Trophoblast cell (in vitro differentiated cells and primary cell): ENCODE results near the gene ANP32E.
A peak's percentile ranks its signal among the peaks of the same experiment; 100 is the strongest.

Experiments
- DNase-seq, 2 donors: peaks; one replicate each; pipeline ENCODE4 v3.0.0-alpha.2; 2016
- H2AFZ ChIP-seq: 2 replicates; pipeline ENCODE4 v1.6.1; 2013; ENCODE audit warnings: low read length, moderate library complexity, mild to moderate bottlenecking; ENCODE audit not compliant: insufficient read depth, poor library complexity
- H2AK5ac ChIP-seq: 2 replicates; pipeline ENCODE4 v1.6.1; 2013; ENCODE audit warnings: mild to moderate bottlenecking, low read length
- H2BK120ac ChIP-seq: 2 replicates; pipeline ENCODE4 v1.6.1; 2013; ENCODE audit warnings: low read length, mild to moderate bottlenecking, moderate library complexity; ENCODE audit not compliant: insufficient read depth, poor library complexity
- H2BK12ac ChIP-seq: 2 replicates; pipeline ENCODE4 v1.6.1; 2013; ENCODE audit warnings: mild to moderate bottlenecking, low read length, moderate library complexity
- H2BK5ac ChIP-seq: 2 replicates; pipeline ENCODE4 v1.6.1; 2013; ENCODE audit warnings: low read length, low read depth, moderate library complexity, mild to moderate bottlenecking; ENCODE audit not compliant: poor library complexity
- H3K14ac ChIP-seq: 2 replicates; pipeline ENCODE4 v1.6.1; 2013; ENCODE audit warnings: mild to moderate bottlenecking, low read length
- H3K18ac ChIP-seq: 2 replicates; pipeline ENCODE4 v1.6.1; 2013; ENCODE audit warnings: mild to moderate bottlenecking, low read length
- H3K23ac ChIP-seq: 2 replicates; pipeline ENCODE4 v1.6.1; 2013; ENCODE audit warnings: low read length
- H3K27ac ChIP-seq: 2 replicates; pipeline ENCODE4 v1.5.1; 2013; ENCODE audit warnings: low read depth, mild to moderate bottlenecking, inconsistent platforms, low read length, moderate library complexity
- H3K27me3 ChIP-seq: 2 replicates; pipeline ENCODE4 v1.6.1; 2013; ENCODE audit warnings: inconsistent platforms, mild to moderate bottlenecking, low read length, moderate library complexity; ENCODE audit not compliant: insufficient read depth
- H3K36me3 ChIP-seq, 2 experiments: 1 replicate in 1 of 2; 2 replicates in 1 of 2; pipeline ENCODE4 v1.6.1; 2013; ENCODE audit warnings: low read length in 2 of 2, mild to moderate bottlenecking in 2 of 2, moderate library complexity in 1 of 2; ENCODE audit not compliant: insufficient read depth in 2 of 2, control insufficient read depth in 1 of 2
- H3K4ac ChIP-seq: 2 replicates; pipeline ENCODE4 v1.6.1; 2013; ENCODE audit warnings: low read depth, mild to moderate bottlenecking, low read length, moderate library complexity
- H3K4me1 ChIP-seq, 2 experiments: 1 replicate in 1 of 2; 2 replicates in 1 of 2; pipeline ENCODE4 v1.6.1; 2013; ENCODE audit warnings: low read length in 2 of 2, mild to moderate bottlenecking in 2 of 2, moderate library complexity in 1 of 2; ENCODE audit not compliant: insufficient read depth in 2 of 2, control insufficient read depth in 1 of 2
- H3K4me2 ChIP-seq: 2 replicates; pipeline ENCODE4 v1.6.1; 2013; ENCODE audit warnings: inconsistent platforms, mild to moderate bottlenecking, low read length, moderate library complexity
- H3K4me3 ChIP-seq: 2 replicates; pipeline ENCODE4 v1.5.1; 2013; ENCODE audit warnings: mild to moderate bottlenecking, low read depth, low read length, inconsistent platforms
- H3K79me1 ChIP-seq: one replicate; pipeline ENCODE4 v1.6.1; 2013; ENCODE audit warnings: low read length
- H3K79me2 ChIP-seq: 2 replicates; pipeline ENCODE4 v1.6.1; 2013; ENCODE audit warnings: low read length, mild to moderate bottlenecking; ENCODE audit not compliant: control insufficient read depth, insufficient read depth, poor library complexity
- H3K9ac ChIP-seq: 2 replicates; pipeline ENCODE4 v1.6.1; 2013; ENCODE audit warnings: mild to moderate bottlenecking, low read length
- H3K9me3 ChIP-seq: 2 replicates; pipeline ENCODE4 v1.6.1; 2013; ENCODE audit warnings: low read depth, mild to moderate bottlenecking, control low read depth, inconsistent platforms, low read length; ENCODE audit not compliant: insufficient read depth
- H4K12ac ChIP-seq: 2 replicates; pipeline ENCODE4 v1.6.1; 2013; ENCODE audit warnings: low read depth, mild to moderate bottlenecking, low read length, moderate library complexity
- H4K8ac ChIP-seq: 2 replicates; pipeline ENCODE4 v1.6.1; 2013; ENCODE audit warnings: low read depth, mild to moderate bottlenecking, low read length, moderate library complexity
- H4K91ac ChIP-seq: one replicate; pipeline ENCODE4 v1.6.1; 2013; ENCODE audit warnings: low read depth, mild to moderate bottlenecking, low read length, moderate library complexity
- WGBS: extraction: QIAGEN DNeasy Blood & Tissue Kit; methylation state at CpG from one replicate; pipeline ENCODE4 v1.1.7; 2013; ENCODE audit warnings: missing lambda C conversion rate; ENCODE audit not compliant: insufficient read length, insufficient coverage; ENCODE audit errors: extremely low coverage; 5-methylcytosine and 5-hydroxymethylcytosine counted together

ANP32E gene

DNA sequence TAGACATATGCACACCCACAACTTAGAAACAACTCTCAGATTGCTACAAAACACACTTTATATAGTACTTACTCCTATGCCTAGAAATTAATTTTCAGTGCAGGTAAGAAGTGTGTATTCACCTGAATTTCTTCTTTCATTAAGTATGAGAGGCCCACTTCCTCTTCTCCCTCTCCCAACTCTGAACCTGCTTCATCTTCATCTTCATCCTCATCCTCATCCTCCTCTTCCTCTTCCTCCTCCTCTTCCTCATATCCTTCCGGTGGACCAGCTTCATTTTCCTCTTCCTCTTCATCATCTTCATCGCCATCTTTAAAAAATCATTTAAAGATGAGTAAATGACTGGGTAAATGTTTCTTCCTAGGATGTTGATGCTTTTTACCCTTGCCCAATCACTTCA lies 9.4 kb downstream of the ANP32E start:
- Histone ChIP-seq H3K4me1 (no peaks in the 10 kb centered on the region), H3K9me3 (no peaks in the 10 kb centered on the region), H4K91ac (no peak overlapping the region), H3K9ac (no peak overlapping the region), H2BK120ac (no peak overlapping the region), H3K4me2 (no peak overlapping the region), H2AK5ac (no peak overlapping the region), H3K36me3 (peaks cover 25 to 31% of the 10 kb centered on the region in 2 experiments), H3K79me2 (no peaks in the 10 kb centered on the region), H3K18ac (no peak overlapping the region), H4K8ac (no peak overlapping the region), H3K27ac (no peak overlapping the region), H4K12ac (no peak overlapping the region), H3K23ac (no peak overlapping the region), H3K27me3 (no peaks in the 10 kb centered on the region), H3K4me3 (no peak overlapping the region), H2BK5ac (no peak overlapping the region), H2AFZ (no peak overlapping the region), H3K4ac (no peak overlapping the region), H3K79me1 (no peaks in the 10 kb centered on the region), H3K14ac (no peak overlapping the region), H2BK12ac (no peak overlapping the region)
- WGBS: 100% methylated on average over 1 of the region's 2 CpGs
- DNase-seq: no peak

DNA sequence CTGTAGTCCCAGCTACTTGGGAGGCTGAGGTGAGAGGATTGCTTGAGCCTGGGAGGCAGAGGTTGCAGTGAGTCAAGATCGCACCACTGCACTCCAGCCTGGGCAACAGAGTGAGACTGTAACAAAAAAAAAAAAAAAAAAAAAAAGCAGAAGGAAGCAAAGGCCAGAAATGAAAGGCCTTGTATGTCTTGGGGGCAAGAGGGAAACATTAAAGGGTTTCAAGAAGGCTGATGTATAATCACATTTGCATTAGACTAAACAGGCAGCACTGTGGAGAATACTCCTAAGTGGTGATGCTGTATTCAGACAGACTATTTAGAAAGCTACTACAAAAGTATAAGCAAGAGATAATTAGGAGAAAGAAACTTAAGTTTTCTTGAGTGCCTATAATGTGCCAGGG lies 10.4 kb downstream of the ANP32E start:
- no CpG with 5 or more reads among the region's 1 CpG for WGBS
- Histone ChIP-seq H2AFZ (no peak overlapping the region), H3K79me1 (no peaks in the 10 kb centered on the region), H3K36me3 (peaks cover 23 to 32% of the 10 kb centered on the region in 2 experiments), H3K27ac (no peak overlapping the region), H4K91ac (no peak overlapping the region), H4K8ac (no peak overlapping the region), H3K14ac (no peak overlapping the region), H3K4me3 (no peak overlapping the region), H3K9ac (no peak overlapping the region), H2BK120ac (no peak overlapping the region), H3K4me1 (no peaks in the 10 kb centered on the region), H3K4ac (no peak overlapping the region), H4K12ac (no peak overlapping the region), H3K27me3 (no peaks in the 10 kb centered on the region), H2BK12ac (no peak overlapping the region), H3K23ac (no peak overlapping the region), H3K18ac (no peak overlapping the region), H3K79me2 (no peaks in the 10 kb centered on the region), H3K4me2 (no peak overlapping the region), H2AK5ac (no peak overlapping the region), H2BK5ac (no peak overlapping the region), H3K9me3 (no peaks in the 10 kb centered on the region)
- no peak for DNase-seq

DNA sequence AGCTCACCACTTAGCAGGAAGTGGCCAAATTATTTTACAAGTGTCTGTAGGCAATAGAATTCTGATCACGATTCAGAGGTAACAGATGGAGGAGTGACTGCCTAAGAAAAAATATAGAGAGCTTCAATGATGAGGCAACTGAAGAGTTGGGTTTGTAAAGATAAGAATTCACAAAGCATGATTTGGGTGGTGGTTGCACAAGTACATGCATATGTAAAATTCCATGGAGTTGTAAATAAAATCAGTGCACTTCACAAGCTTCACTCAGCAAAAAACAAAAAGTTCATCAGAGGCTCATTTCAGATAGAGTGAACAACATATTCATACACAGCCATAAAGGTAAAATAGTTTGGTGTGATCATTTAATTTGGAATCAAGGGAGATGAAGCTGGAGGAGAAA lies 10.9 kb downstream of the ANP32E start:
- Histone ChIP-seq H3K4me3 (no peak overlapping the region), H3K23ac (no peak overlapping the region), H4K91ac (no peak overlapping the region), H2AFZ (no peak overlapping the region), H3K4ac (no peak overlapping the region), H3K18ac (no peak overlapping the region), H3K79me2 (no peaks in the 10 kb centered on the region), H2BK12ac (no peak overlapping the region), H2BK5ac (no peak overlapping the region), H3K36me3 (peaks cover 23 to 32% of the 10 kb centered on the region in 2 experiments), H2AK5ac (no peak overlapping the region), H2BK120ac (no peak overlapping the region), H4K8ac (no peak overlapping the region), H3K27ac (no peak overlapping the region), H3K14ac (no peak overlapping the region), H3K9me3 (no peaks in the 10 kb centered on the region), H3K4me2 (no peak overlapping the region), H3K79me1 (no peaks in the 10 kb centered on the region), H3K4me1 (no peaks in the 10 kb centered on the region), H4K12ac (no peak overlapping the region), H3K9ac (no peak overlapping the region), H3K27me3 (no peaks in the 10 kb centered on the region)
- no peak for DNase-seq
- WGBS: no CpG with 5 or more reads among the region's 1 CpG

DNA sequence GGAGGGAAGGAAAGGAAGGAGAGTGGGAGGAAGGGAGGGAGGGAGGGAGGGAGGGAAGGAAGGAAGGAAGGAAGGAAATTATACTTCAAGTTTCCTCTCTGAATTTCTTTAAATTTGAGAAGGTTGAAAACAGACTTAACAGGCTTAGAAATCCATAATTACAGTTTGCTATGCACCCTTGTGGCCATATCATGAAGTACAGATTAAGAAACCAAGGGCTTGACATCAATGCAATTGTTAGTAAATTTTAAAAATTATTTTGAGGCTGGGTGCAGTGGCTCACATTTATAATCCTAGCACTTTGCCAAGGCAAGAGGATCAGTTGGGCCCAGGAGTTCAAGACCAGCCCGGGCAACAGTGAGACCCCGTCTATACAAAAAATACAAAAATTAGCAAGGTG lies 14.4 kb downstream of the ANP32E start:
- no peak overlapping the region for H3K4ac ChIP-seq
- H2AK5ac ChIP-seq: no peak overlapping the region
- DNase-seq: peak in 1 of 2 donors; percentile 47
- H3K36me3 ChIP-seq: peaks cover 20 to 24% of the 10 kb centered on the region in 2 experiments
- no peak overlapping the region for H3K9ac ChIP-seq
- H3K4me2 ChIP-seq: no peak overlapping the region
- H3K27me3 ChIP-seq: no peaks in the 10 kb centered on the region
- no peak overlapping the region for H3K14ac ChIP-seq
- no peak overlapping the region for H2BK5ac ChIP-seq
- H2BK120ac ChIP-seq: no peak overlapping the region
- H3K27ac ChIP-seq: no peak overlapping the region
- H3K18ac ChIP-seq: no peak overlapping the region
- no peak overlapping the region for H4K91ac ChIP-seq
- no peak overlapping the region for H4K8ac ChIP-seq
- WGBS: no CpG with 5 or more reads among the region's 2 CpGs
- no peaks in the 10 kb centered on the region for H3K79me1 ChIP-seq
- no peaks in the 10 kb centered on the region for H3K9me3 ChIP-seq
- no peak overlapping the region for H2AFZ ChIP-seq
- no peak overlapping the region for H4K12ac ChIP-seq
- no peaks in the 10 kb centered on the region for H3K79me2 ChIP-seq
- H2BK12ac ChIP-seq: no peak overlapping the region
- no peak overlapping the region for H3K23ac ChIP-seq
- no peak overlapping the region for H3K4me3 ChIP-seq
- no peaks in the 10 kb centered on the region for H3K4me1 ChIP-seq
